ENCODE measurements around the gene IL36B. TPM values are rescaled to one million over a fixed set of nuclear protein-coding genes. Genes with fewer than 3 reads are reported as not detected.
A peak's percentile ranks its signal among the peaks of the same experiment; 100 is the strongest.
"Not testable (repeated sequence)": the region's sequence is repeated elsewhere in the genome, so short reads cannot be mapped to it uniquely, and the experiment has no call there.

Gene IL36B
- total RNA-seq (not detected), polyA plus RNA-seq (not detected)
- long read RNA-seq, donor 1 = 0 reads
- long read RNA-seq, donor 2 = 0 reads

DNA sequence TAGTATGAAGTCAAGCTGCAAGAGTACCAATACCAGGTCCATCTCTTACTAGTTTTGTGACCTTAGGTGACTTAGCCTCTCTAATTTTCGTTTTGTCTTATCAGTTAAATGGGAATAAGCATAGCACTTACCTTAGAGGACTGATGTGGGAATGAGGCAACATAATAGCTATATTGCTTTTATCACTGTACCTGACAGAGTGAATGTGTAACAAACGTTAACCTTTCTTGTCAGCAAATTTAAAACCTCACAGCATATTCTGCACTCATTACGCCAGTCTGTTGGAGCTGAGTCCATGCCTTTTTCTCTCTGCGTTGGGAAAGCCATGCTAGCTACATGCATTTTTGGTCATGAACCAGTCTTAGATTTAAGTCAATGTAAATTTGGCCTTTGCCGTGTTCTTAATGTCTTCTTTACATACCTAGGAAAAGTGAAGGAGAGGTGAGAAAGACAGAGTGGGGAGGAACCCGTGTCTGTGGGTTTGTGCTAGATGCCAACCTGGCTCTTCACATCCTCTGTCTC, at the start of gene IL36B:
TSS of gene IL36B (minus strand) at position 472 of the 522 bp plus-strand sequence.
- DNase-seq = no peak
- H3K27ac ChIP-seq = no peak within 1 kb of the TSS
- H3K4me3 ChIP-seq = no peak within 1 kb of the TSS
- 68 to 86% (median 79%) methylated on average over 6 of the region's 6 CpGs for WGBS, 5 donors
- H3K4me1 ChIP-seq = no peaks in the 10 kb centered on the region
- TF ChIP-seq POLR2A (IDR thresholded peaks at IDR 0.05) = no peak
- no peak for TF ChIP-seq POLR2AphosphoS5 (IDR thresholded peaks at IDR 0.05)
- TF ChIP-seq, protein P1, sequence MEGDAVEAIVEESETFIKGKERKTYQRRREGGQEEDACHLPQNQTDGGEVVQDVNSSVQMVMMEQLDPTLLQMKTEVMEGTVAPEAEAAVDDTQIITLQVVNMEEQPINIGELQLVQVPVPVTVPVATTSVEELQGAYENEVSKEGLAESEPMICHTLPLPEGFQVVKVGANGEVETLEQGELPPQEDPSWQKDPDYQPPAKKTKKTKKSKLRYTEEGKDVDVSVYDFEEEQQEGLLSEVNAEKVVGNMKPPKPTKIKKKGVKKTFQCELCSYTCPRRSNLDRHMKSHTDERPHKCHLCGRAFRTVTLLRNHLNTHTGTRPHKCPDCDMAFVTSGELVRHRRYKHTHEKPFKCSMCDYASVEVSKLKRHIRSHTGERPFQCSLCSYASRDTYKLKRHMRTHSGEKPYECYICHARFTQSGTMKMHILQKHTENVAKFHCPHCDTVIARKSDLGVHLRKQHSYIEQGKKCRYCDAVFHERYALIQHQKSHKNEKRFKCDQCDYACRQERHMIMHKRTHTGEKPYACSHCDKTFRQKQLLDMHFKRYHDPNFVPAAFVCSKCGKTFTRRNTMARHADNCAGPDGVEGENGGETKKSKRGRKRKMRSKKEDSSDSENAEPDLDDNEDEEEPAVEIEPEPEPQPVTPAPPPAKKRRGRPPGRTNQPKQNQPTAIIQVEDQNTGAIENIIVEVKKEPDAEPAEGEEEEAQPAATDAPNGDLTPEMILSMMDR (IDR thresholded peaks at IDR 0.05 in 8 of 11, conservative IDR thresholded peaks at IDR 0.05 in 3 of 11) = no peak
- peaks cover 0 to 40% (median 27%) of the 10 kb centered on the region in 8 donors for H3K9me3 ChIP-seq
- intact Hi-C loops (cut with DNase I; ENCODE audit: low total_unique reads) = no loop called here
- H3K27me3 ChIP-seq (replicated peaks in 1 of 7) = peaks cover 0 to 22% (median 0%) of the 10 kb centered on the region in 7 donors
- H3K36me3 ChIP-seq = no peaks in the 10 kb centered on the region

DNA sequence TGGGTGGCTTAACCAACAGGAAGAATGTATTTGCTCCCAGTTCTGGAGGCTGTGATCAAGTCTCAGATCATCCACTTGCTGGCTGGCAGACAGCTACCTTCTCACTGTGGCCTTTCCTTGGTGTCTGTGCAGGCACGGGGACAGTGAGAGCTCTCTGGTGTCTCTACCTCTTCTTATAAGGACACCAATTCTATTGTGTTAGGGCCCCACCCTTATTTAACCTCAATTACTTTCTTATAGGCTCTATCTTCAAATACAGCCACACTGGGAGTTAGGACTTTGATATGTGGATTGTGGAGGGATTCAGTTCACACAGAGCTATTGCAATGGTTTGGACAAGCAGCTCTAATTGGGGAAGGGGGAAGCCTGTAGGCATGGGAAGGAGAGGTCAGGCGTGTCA, 49.5 kb upstream of the IL36B start:
- no peaks in the 10 kb centered on the region for H3K27me3 ChIP-seq (replicated peaks in 1 of 7)
- no peak for DNase-seq
- WGBS, 5 donors = 65 to 96% (median 87%) methylated on average over 2 of the region's 2 CpGs

DNA sequence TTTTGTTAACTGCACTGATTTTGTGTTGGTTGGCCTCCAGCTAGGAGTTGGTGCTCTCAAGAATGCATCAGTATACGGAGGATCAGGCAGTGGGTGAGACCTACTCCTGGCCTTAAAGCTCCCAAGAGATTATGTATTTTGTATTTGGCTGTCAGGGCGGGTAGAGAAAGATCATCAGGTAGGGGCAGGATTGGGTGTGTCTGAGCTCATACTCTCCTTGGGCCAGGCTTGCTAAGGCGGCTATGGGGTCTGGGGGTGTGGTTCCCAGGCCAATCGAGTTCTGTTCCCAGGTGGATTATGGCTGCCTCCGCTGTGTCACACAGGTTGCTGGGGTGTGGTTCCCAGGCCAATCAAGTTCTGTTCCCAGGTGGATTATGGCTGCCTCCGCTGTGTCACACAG, 45.9 kb upstream of the IL36B start:
- H3K27me3 ChIP-seq (replicated peaks in 1 of 7) = no peaks in the 10 kb centered on the region
- intact Hi-C loops (cut with DNase I; ENCODE audit: low total_unique reads) = no loop called here
- 88 to 97% (median 94%) methylated on average over 6 of the region's 6 CpGs for WGBS, 5 donors
- H3K4me1 ChIP-seq = peaks cover 0 to 12% (median 0%) of the 10 kb centered on the region in 6 donors
- H3K27ac ChIP-seq = peak overlapping the region in 2 of 8 donors; percentile 30 to 50
- peak overlapping the region in 1 of 8 donors; percentile 32 for H3K4me3 ChIP-seq
- no peak for DNase-seq
- TF ChIP-seq POLR2AphosphoS5 (IDR thresholded peaks at IDR 0.05) = no peak
- TF ChIP-seq, protein P1 (IDR thresholded peaks at IDR 0.05 in 8 of 11, conservative IDR thresholded peaks at IDR 0.05 in 3 of 11) = no peak
- TF ChIP-seq POLR2A (IDR thresholded peaks at IDR 0.05) = no peak
- H3K9me3 ChIP-seq = peaks cover 0 to 31% (median 6%) of the 10 kb centered on the region in 8 donors
- H3K36me3 ChIP-seq = no peaks in the 10 kb centered on the region

More for the DNA sequence above, 49.5 kb upstream of the IL36B start:
- Histone ChIP-seq H3K9me3 (peaks cover 0 to 18% (median 0%) of the 10 kb centered on the region in 8 donors), H3K4me1 (peaks cover 0 to 12% (median 0%) of the 10 kb centered on the region in 6 donors), H3K27ac (no peak overlapping the region), H3K4me3 (no peak overlapping the region), H3K36me3 (no peaks in the 10 kb centered on the region)
- TF ChIP-seq POLR2AphosphoS5 (IDR thresholded peaks at IDR 0.05) (no peak), POLR2A (IDR thresholded peaks at IDR 0.05) (no peak)
- TF ChIP-seq, protein P1 (IDR thresholded peaks at IDR 0.05 in 8 of 11, conservative IDR thresholded peaks at IDR 0.05 in 3 of 11) = no peak
- intact Hi-C loops (cut with DNase I; ENCODE audit: low total_unique reads) = no loop called here

DNA sequence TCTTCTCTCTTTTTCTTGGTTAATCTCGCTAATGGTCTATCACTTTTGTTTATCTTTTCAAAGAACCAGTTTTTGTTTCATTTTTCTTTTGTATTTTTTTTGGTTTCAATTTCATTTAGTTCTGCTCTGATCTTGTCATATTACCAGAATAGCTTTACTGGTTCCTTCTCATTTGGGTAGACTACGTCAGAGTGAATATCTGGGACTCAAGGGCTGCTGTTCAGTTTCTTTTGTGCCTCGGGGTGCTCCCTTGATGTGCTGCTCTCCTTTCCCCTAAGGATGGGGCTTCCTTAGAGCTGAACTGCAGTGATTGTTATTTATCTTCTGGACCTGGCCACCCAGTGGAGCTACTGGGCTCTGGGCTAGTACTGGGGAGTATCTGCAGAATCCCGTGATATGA, 45.4 kb upstream of the IL36B start:
- TF ChIP-seq POLR2AphosphoS5 (IDR thresholded peaks at IDR 0.05) (no peak), POLR2A (IDR thresholded peaks at IDR 0.05) (no peak)
- TF ChIP-seq, protein P1 (IDR thresholded peaks at IDR 0.05 in 8 of 11, conservative IDR thresholded peaks at IDR 0.05 in 3 of 11) = no peak
- H3K27ac ChIP-seq = peak overlapping the region in 3 of 8 donors; percentile 30 to 50 (median 47)
- H3K27me3 ChIP-seq (replicated peaks in 1 of 7) = no peaks in the 10 kb centered on the region
- H3K4me3 ChIP-seq = peak overlapping the region in 1 of 8 donors; percentile 32
- peaks cover 0 to 12% (median 0%) of the 10 kb centered on the region in 6 donors for H3K4me1 ChIP-seq
- DNase-seq = no peak
- WGBS, 5 donors = 61 to 75% (median 64%) methylated on average over 4 of the region's 4 CpGs
- H3K36me3 ChIP-seq = no peaks in the 10 kb centered on the region
- intact Hi-C loops (cut with DNase I; ENCODE audit: low total_unique reads) = no loop called here
- peaks cover 0 to 27% (median 6%) of the 10 kb centered on the region in 8 donors for H3K9me3 ChIP-seq

DNA sequence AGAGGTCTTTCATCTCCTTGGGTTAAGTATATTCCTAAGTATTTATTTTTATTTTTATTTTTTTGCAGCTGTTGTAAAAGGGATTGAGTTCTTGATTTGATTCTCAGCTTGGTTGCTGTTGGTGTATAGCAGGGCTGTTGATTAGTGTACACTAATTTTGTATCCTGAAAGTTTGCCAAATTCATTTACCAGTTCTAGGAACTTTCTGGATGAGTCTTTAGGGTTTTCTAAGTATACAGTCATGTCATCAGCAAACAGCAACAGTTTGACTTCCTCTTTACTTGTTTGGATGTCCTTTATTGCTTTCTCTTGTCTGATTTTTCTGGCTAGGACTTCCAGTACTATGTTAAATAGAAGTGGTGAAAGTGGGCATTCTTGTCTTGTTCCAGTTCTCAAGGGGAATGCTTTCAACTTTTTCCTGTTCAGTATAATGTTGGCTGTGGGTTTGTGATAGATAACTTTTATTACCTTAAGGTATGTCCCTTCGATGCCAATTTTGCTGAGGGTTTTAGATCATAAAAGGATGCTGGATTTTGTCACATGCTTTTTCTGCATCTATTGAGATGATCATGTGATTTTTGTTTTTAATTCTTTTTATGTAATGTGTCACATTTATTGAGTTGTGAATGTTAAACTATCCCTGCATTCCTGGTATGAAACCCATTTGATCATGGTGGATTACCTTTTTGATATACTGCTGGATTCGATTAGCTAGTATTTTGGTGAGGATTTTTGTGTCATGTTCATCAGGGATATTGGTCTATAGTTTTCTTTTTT, 44.4 kb upstream of the IL36B start:
- DNase-seq; H3K27me3 ChIP-seq (replicated peaks in 1 of 7); intact Hi-C loops (cut with DNase I; ENCODE audit: low total_unique reads); H3K4me3 ChIP-seq; H3K36me3 ChIP-seq; H3K27ac ChIP-seq: not testable (repeated sequence)
- Histone ChIP-seq H3K9me3 (peaks cover 0 to 19% (median 6%) of the 10 kb centered on the region in 8 donors), H3K4me1 (peaks cover 0 to 12% (median 0%) of the 10 kb centered on the region in 6 donors)
- WGBS, 5 donors = 42 to 97% (median 91%) methylated on average over 2 of the region's 2 CpGs

- H3K27me3 ChIP-seq (replicated peaks in 1 of 7); H3K36me3 ChIP-seq; DNase-seq; intact Hi-C loops (cut with DNase I; ENCODE audit: low total_unique reads); H3K27ac ChIP-seq; H3K4me3 ChIP-seq: not testable (repeated sequence)
- Histone ChIP-seq H3K4me1 (peaks cover 0 to 12% (median 0%) of the 10 kb centered on the region in 6 donors), H3K9me3 (peaks cover 0 to 16% (median 6%) of the 10 kb centered on the region in 8 donors)
- 89 to 97% (median 95%) methylated on average over 9 to 14 of the region's 14 CpGs for WGBS, 5 donors
These were observed 43.6 kb upstream of the IL36B start for GRCh38 chr2:113096306-113096705.

All from spleen (tissue), 13 donors.